IPS-15b (cell line): ENCODE measurements around the gene CTNNBIP1.

ENCODE experiments used
- H3K27me3 ChIP-seq: one replicate; pipeline ENCODE4 v1.6.1; 2013; ENCODE audit warnings: low read length; ENCODE audit not compliant: control insufficient read depth, insufficient read depth
- H3K36me3 ChIP-seq: one replicate; pipeline ENCODE4 v1.6.1; 2013; ENCODE audit warnings: low read length; ENCODE audit not compliant: control insufficient read depth, insufficient read depth
- H3K4me1 ChIP-seq: one replicate; pipeline ENCODE4 v1.6.1; 2013; ENCODE audit warnings: mild to moderate bottlenecking, low read length; ENCODE audit not compliant: control insufficient read depth, insufficient read depth
- H3K4me3 ChIP-seq: one replicate; pipeline ENCODE4 v1.5.1; 2013; ENCODE audit warnings: low read depth, low read length
- H3K9ac ChIP-seq: one replicate; pipeline ENCODE4 v1.6.1; 2013; ENCODE audit warnings: low read depth, mild to moderate bottlenecking, low read length
- H3K9me3 ChIP-seq: one replicate; pipeline ENCODE4 v1.6.1; 2013; ENCODE audit warnings: mild to moderate bottlenecking, low read length; ENCODE audit not compliant: control insufficient read depth, insufficient read depth

Gene CTNNBIP1

GRCh38 chr1:9863371-9863770 lies 46.7 kb downstream of the CTNNBIP1 start:
- Histone ChIP-seq H3K9me3 (no peaks in the 10 kb centered on the region), H3K4me1 (peaks cover 4% of the 10 kb centered on the region), H3K4me3 (no peak overlapping the region), H3K36me3 (no peaks in the 10 kb centered on the region), H3K9ac (no peak overlapping the region), H3K27me3 (no peaks in the 10 kb centered on the region)

- no peak overlapping the region for H3K4me3 ChIP-seq
- H3K4me1 ChIP-seq = peaks cover 4% of the 10 kb centered on the region
- H3K9me3 ChIP-seq = no peaks in the 10 kb centered on the region
- H3K36me3 ChIP-seq = no peaks in the 10 kb centered on the region
- no peaks in the 10 kb centered on the region for H3K27me3 ChIP-seq
- no peak overlapping the region for H3K9ac ChIP-seq
These were observed 48.7 kb downstream of the CTNNBIP1 start for GRCh38 chr1:9861360-9861759.

- H3K36me3 ChIP-seq = no peaks in the 10 kb centered on the region
- peaks cover 4% of the 10 kb centered on the region for H3K4me1 ChIP-seq
- H3K9me3 ChIP-seq = no peaks in the 10 kb centered on the region
- H3K27me3 ChIP-seq = no peaks in the 10 kb centered on the region
- H3K9ac ChIP-seq = no peak overlapping the region
- H3K4me3 ChIP-seq = no peak overlapping the region
These were observed 49.2 kb downstream of the CTNNBIP1 start for GRCh38 chr1:9860887-9861286.

GRCh38 chr1:9859281-9860014 lies 50.6 kb downstream of the CTNNBIP1 start:
- no peak overlapping the region for H3K4me3 ChIP-seq
- peaks cover 4% of the 10 kb centered on the region for H3K4me1 ChIP-seq
- H3K27me3 ChIP-seq = no peaks in the 10 kb centered on the region
- H3K9ac ChIP-seq = no peak overlapping the region
- no peaks in the 10 kb centered on the region for H3K9me3 ChIP-seq
- no peaks in the 10 kb centered on the region for H3K36me3 ChIP-seq

- H3K4me3 ChIP-seq = no peak overlapping the region
- no peaks in the 10 kb centered on the region for H3K27me3 ChIP-seq
- H3K9ac ChIP-seq = no peak overlapping the region
- H3K9me3 ChIP-seq = no peaks in the 10 kb centered on the region
- peaks cover 4% of the 10 kb centered on the region for H3K4me1 ChIP-seq
- H3K36me3 ChIP-seq = no peaks in the 10 kb centered on the region
These were observed 51.6 kb downstream of the CTNNBIP1 start for GRCh38 chr1:9858293-9859035.

GRCh38 chr1:9855186-9855585 lies 54.9 kb downstream of the CTNNBIP1 start:
- Histone ChIP-seq H3K27me3 (no peaks in the 10 kb centered on the region), H3K36me3 (no peaks in the 10 kb centered on the region), H3K4me1 (peaks cover 13% of the 10 kb centered on the region), H3K4me3 (no peak overlapping the region), H3K9ac (no peak overlapping the region), H3K9me3 (no peaks in the 10 kb centered on the region)

DNA sequence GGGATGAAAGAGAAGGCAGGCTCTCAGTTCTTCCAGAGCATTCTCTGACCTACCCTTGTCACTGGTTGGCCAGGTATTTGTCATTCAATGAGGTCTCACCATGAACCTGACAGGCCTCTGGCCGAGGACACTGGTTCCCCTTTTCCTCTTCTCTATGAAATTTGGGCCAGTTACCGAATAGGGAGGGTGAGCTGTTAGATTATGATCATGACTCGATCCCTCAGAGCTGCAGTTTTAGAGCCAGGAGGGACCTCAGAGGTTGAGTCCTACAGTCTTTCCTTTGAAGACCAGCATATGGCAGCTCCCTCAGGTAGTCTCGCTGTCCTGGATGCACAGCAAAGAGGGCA lies 56.8 kb downstream of the CTNNBIP1 start:
- H3K9me3 ChIP-seq = no peaks in the 10 kb centered on the region
- no peak overlapping the region for H3K9ac ChIP-seq
- H3K36me3 ChIP-seq = no peaks in the 10 kb centered on the region
- H3K27me3 ChIP-seq = no peaks in the 10 kb centered on the region
- H3K4me3 ChIP-seq = no peak overlapping the region
- peaks cover 9% of the 10 kb centered on the region for H3K4me1 ChIP-seq

DNA sequence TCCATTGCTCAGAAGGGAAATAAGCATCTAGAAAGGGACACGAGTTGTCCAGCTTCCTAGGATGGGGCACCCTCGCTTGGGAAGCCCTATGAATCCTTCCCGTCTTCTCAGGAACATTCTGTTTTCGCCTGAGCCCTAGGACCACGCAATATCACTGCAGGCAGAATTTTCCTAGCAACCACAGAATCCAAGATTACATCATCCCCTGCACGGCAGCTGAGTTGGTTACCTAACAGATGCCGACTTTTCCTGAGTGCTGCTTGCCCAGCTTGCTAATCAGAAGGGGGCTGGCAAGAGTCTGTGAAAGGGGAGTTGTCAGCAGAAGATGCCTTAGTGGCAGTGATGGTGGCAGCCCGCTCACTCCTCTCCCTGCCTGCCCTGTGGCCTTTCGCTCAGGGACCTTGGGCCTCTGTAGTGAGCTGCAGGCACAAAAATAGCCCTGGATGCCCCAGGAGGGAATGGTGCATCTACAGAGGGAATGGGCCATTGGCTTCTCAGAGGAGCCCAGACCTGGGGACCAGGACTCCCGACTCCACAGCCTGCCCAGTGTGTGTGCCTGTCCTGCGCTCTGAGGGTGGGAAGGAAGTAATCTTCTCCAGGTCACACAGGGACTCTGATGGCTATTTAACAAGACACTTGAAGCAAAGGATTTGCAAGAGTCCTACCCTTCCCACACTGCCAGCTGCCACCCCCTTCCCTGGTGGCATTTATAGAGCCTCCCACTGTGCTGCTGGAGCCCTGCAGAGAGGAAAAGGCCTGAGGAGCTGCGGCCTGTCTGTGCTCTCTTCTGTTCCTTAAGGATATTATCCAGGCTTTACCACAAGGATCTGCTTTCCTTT lies 57.4 kb downstream of the CTNNBIP1 start:
- Histone ChIP-seq H3K4me3 (no peak overlapping the region), H3K9ac (no peak overlapping the region), H3K9me3 (no peaks in the 10 kb centered on the region), H3K4me1 (peaks cover 9% of the 10 kb centered on the region), H3K36me3 (no peaks in the 10 kb centered on the region), H3K27me3 (no peaks in the 10 kb centered on the region)

DNA sequence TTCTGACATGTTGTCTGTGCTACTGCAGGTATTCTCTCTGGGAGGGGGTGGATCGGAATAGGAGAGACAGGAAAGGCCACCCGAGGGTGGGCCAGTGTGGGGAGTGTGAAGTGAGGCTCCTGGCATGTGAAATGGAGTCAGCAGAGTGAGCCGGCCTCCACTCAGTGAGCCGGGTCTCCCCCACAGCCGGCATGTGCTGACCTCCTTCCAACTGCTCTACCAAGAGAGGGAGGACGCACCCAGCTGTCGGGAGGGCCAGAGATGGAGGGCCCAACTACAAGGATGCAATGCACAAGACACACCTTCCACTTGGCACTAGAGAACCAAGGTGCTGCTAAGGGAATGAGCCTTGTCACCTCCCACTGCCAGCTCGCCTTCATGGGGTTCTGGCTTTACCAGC lies 58.1 kb downstream of the CTNNBIP1 start:
- no peak overlapping the region for H3K4me3 ChIP-seq
- peaks cover 9% of the 10 kb centered on the region for H3K4me1 ChIP-seq
- H3K9me3 ChIP-seq = no peaks in the 10 kb centered on the region
- H3K36me3 ChIP-seq = no peaks in the 10 kb centered on the region
- no peak overlapping the region for H3K9ac ChIP-seq
- no peaks in the 10 kb centered on the region for H3K27me3 ChIP-seq

DNA sequence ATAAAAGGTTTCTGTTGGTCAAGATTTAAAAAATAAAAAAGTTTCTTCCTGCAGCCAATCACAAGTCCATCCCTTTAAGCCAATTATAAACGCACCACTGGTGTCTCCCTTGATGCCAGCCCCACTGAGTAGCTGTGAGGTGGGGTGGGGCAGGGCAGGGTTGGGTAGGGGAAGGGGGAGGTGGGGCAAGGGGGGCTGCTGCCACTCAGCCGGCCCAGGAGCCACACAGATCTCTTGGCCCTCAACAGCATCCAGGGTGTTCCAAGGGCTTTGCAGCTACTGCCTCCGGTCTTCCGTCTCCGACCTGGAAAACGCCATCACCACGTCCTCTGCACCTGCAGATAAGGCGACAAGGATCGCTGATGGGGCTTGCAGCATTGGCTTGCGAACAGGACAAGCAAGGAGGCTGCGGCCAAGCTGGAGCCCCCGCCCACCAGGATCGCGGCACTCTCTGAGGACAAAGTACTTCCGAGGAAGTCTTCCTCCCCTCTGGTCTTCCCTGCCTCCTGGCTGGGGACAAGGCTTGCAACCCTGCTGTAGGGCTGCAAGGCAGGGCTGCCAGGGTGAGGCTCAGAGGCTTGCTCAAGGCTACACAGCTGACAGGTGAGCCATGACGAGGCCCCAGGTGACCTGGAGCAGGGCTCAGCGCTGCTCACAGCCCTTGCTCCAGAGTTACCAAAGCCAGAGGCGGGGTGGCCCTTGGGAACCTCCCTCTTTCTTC lies 59.5 kb downstream of the CTNNBIP1 start:
- H3K4me3 ChIP-seq = peak overlapping the region; percentile 26
- peaks cover 16% of the 10 kb centered on the region for H3K4me1 ChIP-seq
- H3K36me3 ChIP-seq = no peaks in the 10 kb centered on the region
- H3K9ac ChIP-seq = no peak overlapping the region
- H3K9me3 ChIP-seq = no peaks in the 10 kb centered on the region
- H3K27me3 ChIP-seq = no peaks in the 10 kb centered on the region

GRCh38 chr1:9849691-9850441 lies 60.2 kb downstream of the CTNNBIP1 start:
- H3K27me3 ChIP-seq = no peaks in the 10 kb centered on the region
- peaks cover 16% of the 10 kb centered on the region for H3K4me1 ChIP-seq
- H3K4me3 ChIP-seq = no peak overlapping the region
- no peaks in the 10 kb centered on the region for H3K36me3 ChIP-seq
- H3K9me3 ChIP-seq = no peaks in the 10 kb centered on the region
- H3K9ac ChIP-seq = no peak overlapping the region
